Testis (tissue), 3 donors: ENCODE data around the gene TMEM97. TPM values are rescaled to one million over a fixed set of nuclear protein-coding genes. Genes with fewer than 3 reads are reported as not detected.

ENCODE experiments used
- DNase-seq: peaks from one replicate; pipeline ENCODE4 v3.0.0-alpha.2; 2019
- H3K27ac ChIP-seq, 2 donors: fragments of 200-600 bp; sonication (generic); one replicate each; pipeline ENCODE4 v1.5.1; 2019
- H3K27me3 ChIP-seq: fragments of 200-600 bp; sonication (generic); one replicate; pipeline ENCODE4 v1.5.1; 2019
- H3K36me3 ChIP-seq: fragments of 200-600 bp; sonication (generic); one replicate; pipeline ENCODE4 v1.5.1; 2017; ENCODE audit warnings: low read depth; ENCODE audit errors: missing control alignments
- H3K4me1 ChIP-seq: fragments of 200-600 bp; sonication (generic); one replicate; pipeline ENCODE4 v1.5.1; 2019
- H3K4me3 ChIP-seq, 2 donors: fragments of 200-600 bp; sonication (generic); one replicate each; pipeline ENCODE4 v1.5.1; 2017 to 2019
- H3K9me3 ChIP-seq: fragments of 200-600 bp; sonication (generic); one replicate; pipeline ENCODE4 v1.5.1; 2017
- POLR2A ChIP-seq: fragments of 450-650 bp; IDR thresholded peaks from one replicate; pipeline ENCODE4 v1.6.1; 2017; ENCODE audit warnings: antibody characterized with exemption, mild to moderate bottlenecking, moderate library complexity
- WGBS, 2 donors: methylation state at CpG; one replicate each; pipeline ENCODE4 v1.1.5; 2018; 5-methylcytosine and 5-hydroxymethylcytosine counted together
- intact Hi-C: fragments of 100-400 bp; cut with DNase I; formaldehyde crosslinking; loops from one replicate; pipeline ENCODE4 v1.15.1; 2023; ENCODE audit warnings: low total_unique reads
- polyA plus RNA-seq: library from polyadenylated mRNA; stranded (reverse); fragments of 350-450 nt; fragmentation: Illumina TruSeq; extraction: RNeasy Lipid Tissue Mini Kit (QIAGEN cat#74804); gene quantifications from one replicate; pipeline ENCODE4 v1.2.3, GENCODE V29; 2014; ENCODE audit warnings: low read depth, low replicate concordance; ENCODE audit not compliant: insufficient read depth
- total RNA-seq, 2 donors: library from RNA; depleted of rRNA; stranded (reverse); fragments of >200 nt; gene quantifications; one replicate each; pipeline ENCODE4 v1.2.3, GENCODE V29; 2016
- TF ChIP-seq, protein P1 (sequence below), 3 experiments: fragments of 450-650 bp in 2 of 3; fragments of 200-600 bp in 1 of 3; sonication (generic) in 1 of 3; IDR thresholded peaks; one replicate each; pipeline ENCODE4 v1.5.1; 2016 to 2019; ENCODE audit warnings: antibody characterized with exemption in 3 of 3, mild to moderate bottlenecking in 2 of 3, moderate library complexity in 1 of 3

Gene TMEM97
- total and polyA plus RNA-seq, 3 donors from 2014 or later, result 108 to 139 (median 118) TPM

- Histone ChIP-seq H3K27me3 (no peaks in the 10 kb centered on the region), H3K4me1 (peaks cover 19% of the 10 kb centered on the region), H3K27ac (no peak overlapping the region), H3K9me3 (no peaks in the 10 kb centered on the region), H3K36me3 (no peaks in the 10 kb centered on the region), H3K4me3 (no peak overlapping the region)
- no peak for DNase-seq
- WGBS, 2 donors, result 89 to 91% methylated on average over 6 of the region's 6 CpGs
- TF ChIP-seq, protein P1, sequence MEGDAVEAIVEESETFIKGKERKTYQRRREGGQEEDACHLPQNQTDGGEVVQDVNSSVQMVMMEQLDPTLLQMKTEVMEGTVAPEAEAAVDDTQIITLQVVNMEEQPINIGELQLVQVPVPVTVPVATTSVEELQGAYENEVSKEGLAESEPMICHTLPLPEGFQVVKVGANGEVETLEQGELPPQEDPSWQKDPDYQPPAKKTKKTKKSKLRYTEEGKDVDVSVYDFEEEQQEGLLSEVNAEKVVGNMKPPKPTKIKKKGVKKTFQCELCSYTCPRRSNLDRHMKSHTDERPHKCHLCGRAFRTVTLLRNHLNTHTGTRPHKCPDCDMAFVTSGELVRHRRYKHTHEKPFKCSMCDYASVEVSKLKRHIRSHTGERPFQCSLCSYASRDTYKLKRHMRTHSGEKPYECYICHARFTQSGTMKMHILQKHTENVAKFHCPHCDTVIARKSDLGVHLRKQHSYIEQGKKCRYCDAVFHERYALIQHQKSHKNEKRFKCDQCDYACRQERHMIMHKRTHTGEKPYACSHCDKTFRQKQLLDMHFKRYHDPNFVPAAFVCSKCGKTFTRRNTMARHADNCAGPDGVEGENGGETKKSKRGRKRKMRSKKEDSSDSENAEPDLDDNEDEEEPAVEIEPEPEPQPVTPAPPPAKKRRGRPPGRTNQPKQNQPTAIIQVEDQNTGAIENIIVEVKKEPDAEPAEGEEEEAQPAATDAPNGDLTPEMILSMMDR (IDR thresholded peaks at IDR 0.05), result no peak
- no peak for TF ChIP-seq POLR2A
- intact Hi-C loops, result no loop called here
Observed at GRCh38 chr17:28331891-28332420, 13.0 kb downstream of the TMEM97 start.

DNA sequence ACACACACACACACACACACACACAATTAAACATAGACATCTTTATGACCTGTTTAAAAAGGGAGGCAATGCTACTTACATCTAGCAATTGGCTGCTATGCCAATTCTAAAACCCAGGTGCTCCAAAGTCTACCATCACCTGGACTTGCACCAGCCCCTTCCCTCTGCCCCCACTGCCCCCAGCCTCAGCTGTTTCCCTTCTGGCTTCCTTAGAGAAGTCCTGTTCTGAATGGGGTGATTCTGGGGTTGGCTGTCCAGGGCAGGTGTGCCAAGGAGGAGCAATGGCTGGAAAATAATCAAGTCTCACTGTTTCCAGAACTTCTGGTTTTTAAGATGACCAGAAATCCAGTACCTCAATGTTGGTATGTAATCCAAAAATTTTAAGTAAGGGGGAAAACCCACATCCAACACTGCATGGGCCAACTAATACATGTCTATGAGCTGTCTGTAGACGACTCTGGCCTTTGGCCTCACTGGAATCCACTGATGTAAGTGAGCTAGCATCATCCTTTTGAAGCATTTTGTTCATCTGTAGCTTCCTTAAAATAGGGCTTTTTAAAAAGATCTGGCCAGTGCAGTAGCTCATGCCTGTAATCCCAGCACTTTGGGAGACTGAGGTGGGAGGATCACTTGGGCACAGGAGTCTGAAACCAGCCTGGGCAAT, 14.2 kb downstream of the TMEM97 start:
- H3K27me3 ChIP-seq, result no peaks in the 10 kb centered on the region
- H3K4me1 ChIP-seq, result peaks cover 29% of the 10 kb centered on the region
- WGBS, 2 donors, result 58 to 59% methylated on average over 1 of the region's 1 CpG
- no peaks in the 10 kb centered on the region for H3K9me3 ChIP-seq
- no peak overlapping the region for H3K4me3 ChIP-seq
- TF ChIP-seq, protein P1 (IDR thresholded peaks at IDR 0.05), result no peak
- TF ChIP-seq POLR2A, result no peak
- DNase-seq, result no peak
- H3K36me3 ChIP-seq, result no peaks in the 10 kb centered on the region
- no peak overlapping the region for H3K27ac ChIP-seq
- intact Hi-C loops, result no loop called here

DNA sequence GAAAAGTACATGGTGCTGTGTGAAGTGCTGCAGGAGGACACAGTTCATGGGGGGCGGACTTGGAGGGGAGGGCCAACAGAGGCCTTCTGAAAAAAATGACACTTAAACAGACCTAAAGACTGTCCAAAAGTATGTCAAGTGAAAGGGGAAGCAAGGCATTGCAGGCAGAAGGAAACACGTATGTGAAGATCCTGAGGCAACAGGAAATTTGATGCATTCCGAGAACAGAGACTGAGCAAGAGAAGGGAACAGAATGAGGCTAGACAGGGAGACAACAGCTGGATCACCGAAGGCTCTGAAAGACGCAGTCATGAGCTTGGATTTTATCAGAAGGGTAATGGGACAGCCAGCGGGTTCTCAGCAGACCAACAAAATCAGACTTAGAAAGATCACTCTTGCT, 15.2 kb downstream of the TMEM97 start:
- TF ChIP-seq, protein P1 (IDR thresholded peaks at IDR 0.05), result no peak
- peak overlapping the region in 1 of 2 donors; percentile 59 for H3K27ac ChIP-seq
- intact Hi-C loops, result no loop called here
- WGBS, 2 donors, result 33 to 40% methylated on average over 6 of the region's 6 CpGs
- H3K36me3 ChIP-seq, result no peaks in the 10 kb centered on the region
- H3K27me3 ChIP-seq, result no peaks in the 10 kb centered on the region
- H3K9me3 ChIP-seq, result no peaks in the 10 kb centered on the region
- no peak for DNase-seq
- peak overlapping the region in 1 of 2 donors; percentile 83 for H3K4me3 ChIP-seq
- H3K4me1 ChIP-seq, result peaks cover 33% of the 10 kb centered on the region

DNA sequence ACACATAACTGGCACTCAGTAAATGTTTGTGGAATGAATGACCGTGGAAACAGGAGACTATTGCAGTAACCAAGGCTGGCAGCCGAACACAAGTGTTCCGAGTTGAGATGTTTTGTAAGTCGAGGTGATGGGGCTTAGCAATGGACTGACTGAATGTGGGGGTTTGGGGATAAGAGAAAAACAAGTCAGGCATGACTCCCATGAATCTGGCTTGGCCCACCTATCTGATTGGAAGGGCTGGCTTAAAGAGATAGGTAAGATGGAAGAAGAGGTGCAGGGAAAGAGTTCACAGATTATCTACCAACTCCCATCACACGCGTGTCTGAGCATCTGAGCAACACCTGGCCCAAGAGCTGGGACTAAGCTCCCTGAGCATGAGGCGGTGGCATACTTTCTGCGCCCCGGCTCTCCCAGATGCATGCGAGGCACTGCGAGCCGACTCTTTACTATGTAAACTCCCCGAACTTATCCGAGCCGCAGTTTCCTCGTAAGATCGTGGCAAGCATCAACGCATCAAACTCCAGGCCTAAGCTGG, 15.7 kb downstream of the TMEM97 start:
- TF ChIP-seq, protein P1 (IDR thresholded peaks at IDR 0.05), result no peak
- no peak for TF ChIP-seq POLR2A
- Histone ChIP-seq H3K9me3 (no peaks in the 10 kb centered on the region), H3K4me1 (peaks cover 33% of the 10 kb centered on the region), H3K4me3 (peak overlapping the region; percentile 82 to 83), H3K27me3 (no peaks in the 10 kb centered on the region), H3K27ac (peak overlapping the region; percentile 59 to 82), H3K36me3 (no peaks in the 10 kb centered on the region)
- peak; percentile 43 for DNase-seq
- intact Hi-C loops, result no loop called here
- WGBS, 2 donors, result 5 to 7% methylated on average over 15 to 18 of the region's 18 CpGs
